CD8-positive, alpha-beta memory T cell (primary cell): ENCODE measurements around the gene RMI2. TPM values are rescaled to one million over a fixed set of nuclear protein-coding genes. Genes with fewer than 3 reads are reported as not detected.

Source experiments
- CTCF ChIA-PET: fragments of 350-600 bp; sonication (Branson Sonifier 250); formaldehyde crosslinking; loops from one replicate; lab custom pipeline; 2021; ENCODE audit warnings: antibody characterized with exemption; lab: Charles Lee
- POLR2A ChIA-PET: fragments of 350-600 bp; sonication (Branson Sonifier 250); formaldehyde crosslinking; loops from one replicate; lab custom pipeline; 2021; ENCODE audit warnings: antibody characterized with exemption; lab: Charles Lee
- DNase-seq, 5 donors: peaks; one replicate each; pipeline versions ENCODE4 v3.0.0 to v3.0.0-alpha.2; 2020 to 2022; ENCODE audit warnings: mixed read lengths in 1 of 5
- H3K27ac ChIP-seq: one replicate; pipeline ENCODE4 v1.7.0; 2013; ENCODE audit warnings: low read depth, mild to moderate bottlenecking, low read length, moderate library complexity
- H3K27me3 ChIP-seq: 2 replicates; pipeline ENCODE4 v1.7.0; 2013; ENCODE audit warnings: low read length, mild to moderate bottlenecking; ENCODE audit not compliant: insufficient read depth, poor library complexity, severe bottlenecking
- H3K36me3 ChIP-seq: 2 replicates; pipeline ENCODE4 v1.7.0; 2013; ENCODE audit warnings: mild to moderate bottlenecking, low read length, moderate library complexity; ENCODE audit not compliant: insufficient read depth
- H3K4me1 ChIP-seq: 2 replicates; pipeline ENCODE4 v1.7.0; 2013; ENCODE audit warnings: mild to moderate bottlenecking, low read length, moderate library complexity; ENCODE audit not compliant: insufficient read depth
- H3K4me3 ChIP-seq: 2 replicates; pipeline ENCODE4 v1.7.0; 2013; ENCODE audit warnings: mild to moderate bottlenecking, low read length
- H3K9me3 ChIP-seq: 2 replicates; pipeline ENCODE4 v1.7.0; 2013; ENCODE audit warnings: mild to moderate bottlenecking, low read length
- H3K27ac Mint-ChIP-seq, 8 donors: one replicate each; pipeline ENCODE4 v1.8.0; 2020 to 2021; ENCODE audit warnings: mixed read lengths in 8 of 8, mild to moderate bottlenecking in 6 of 8, inconsistent platforms in 3 of 8, moderate library complexity in 3 of 8
- H3K27me3 Mint-ChIP-seq, 2 donors: one replicate each; pipeline ENCODE4 v1.8.0; 2020 to 2021; ENCODE audit warnings: mixed read lengths in 2 of 2, mild to moderate bottlenecking in 1 of 2, moderate library complexity in 1 of 2
- H3K36me3 Mint-ChIP-seq, 3 donors: one replicate each; pipeline ENCODE4 v1.8.0; 2020 to 2021; ENCODE audit warnings: mixed read lengths in 3 of 3, inconsistent platforms in 1 of 3, mild to moderate bottlenecking in 1 of 3
- H3K4me1 Mint-ChIP-seq, 3 donors: one replicate each; pipeline ENCODE4 v1.8.0; 2020 to 2021; ENCODE audit warnings: mixed read lengths in 3 of 3, inconsistent platforms in 1 of 3, mild to moderate bottlenecking in 1 of 3
- H3K4me3 Mint-ChIP-seq, 7 donors: one replicate each; pipeline ENCODE4 v1.8.0; 2020 to 2021; ENCODE audit warnings: mixed read lengths in 7 of 7, mild to moderate bottlenecking in 6 of 7, moderate library complexity in 4 of 7, inconsistent platforms in 2 of 7
- H3K9me3 Mint-ChIP-seq, 5 donors: one replicate each; pipeline ENCODE4 v1.8.0; 2020 to 2022; ENCODE audit warnings: mixed read lengths in 5 of 5, mild to moderate bottlenecking in 3 of 5, moderate library complexity in 2 of 5, inconsistent platforms in 1 of 5
- polyA plus RNA-seq: library from polyadenylated mRNA; unstranded; fragments of 300-500 nt; fragmentation: Illumina TruSeq; gene quantifications from one replicate; pipeline ENCODE4 v1.2.3, GENCODE V29; 2021
- total RNA-seq, 2 experiments: library from RNA; stranded (reverse); gene quantifications; one replicate each; pipeline ENCODE4 v1.2.3, GENCODE V29; 2021

The RMI2 gene
- total and polyA plus RNA-seq, 3 experiments from 2014 or later = 1.1 to 38.3 (median 37.0) TPM

DNA sequence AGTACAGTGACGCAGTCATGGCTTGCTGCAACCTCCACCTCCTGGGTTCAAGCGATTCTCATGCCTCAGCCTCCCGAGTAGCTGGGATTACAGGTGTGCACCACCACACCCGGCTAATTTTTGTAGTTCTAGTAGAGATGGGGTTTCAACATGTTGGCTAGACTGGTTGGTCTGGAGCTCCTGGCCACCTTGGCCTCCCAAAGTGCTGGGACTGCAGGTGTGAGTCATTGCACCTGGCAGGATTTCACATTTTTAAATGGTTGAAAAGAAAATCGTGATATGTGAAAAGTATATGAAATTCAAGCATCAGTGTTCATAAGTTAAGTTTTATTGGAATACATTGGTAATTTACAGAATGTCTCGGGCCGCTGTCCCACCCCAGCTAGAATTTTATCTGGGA lies 2.6 kb downstream of the RMI2 start:
- Mint-ChIP-seq H3K4me1 (peaks cover 4 to 9% (median 7%) of the 10 kb centered on the region in 3 donors), H3K9me3 (no peaks in the 10 kb centered on the region), H3K27ac (no peak overlapping the region), H3K36me3 (no peaks in the 10 kb centered on the region), H3K27me3 (peaks cover 0 to 7% of the 10 kb centered on the region in 2 donors), H3K4me3 (peak overlapping the region in 1 of 7 donors; percentile 34)
- Histone ChIP-seq H3K27ac (no peak overlapping the region), H3K4me1 (peaks cover 4% of the 10 kb centered on the region), H3K27me3 (no peaks in the 10 kb centered on the region), H3K36me3 (no peaks in the 10 kb centered on the region), H3K4me3 (no peak overlapping the region), H3K9me3 (no peaks in the 10 kb centered on the region)
- ChIA-PET CTCF (interaction anchor here (1.3 to 2.1 kb wide), 4 partner anchors 19 to 394 kb away, joined by 3 to 4 read pairs (median 4); no protein-coding TSS in a partner anchor), POLR2A (no interaction called here)
- DNase-seq = no peak

DNA sequence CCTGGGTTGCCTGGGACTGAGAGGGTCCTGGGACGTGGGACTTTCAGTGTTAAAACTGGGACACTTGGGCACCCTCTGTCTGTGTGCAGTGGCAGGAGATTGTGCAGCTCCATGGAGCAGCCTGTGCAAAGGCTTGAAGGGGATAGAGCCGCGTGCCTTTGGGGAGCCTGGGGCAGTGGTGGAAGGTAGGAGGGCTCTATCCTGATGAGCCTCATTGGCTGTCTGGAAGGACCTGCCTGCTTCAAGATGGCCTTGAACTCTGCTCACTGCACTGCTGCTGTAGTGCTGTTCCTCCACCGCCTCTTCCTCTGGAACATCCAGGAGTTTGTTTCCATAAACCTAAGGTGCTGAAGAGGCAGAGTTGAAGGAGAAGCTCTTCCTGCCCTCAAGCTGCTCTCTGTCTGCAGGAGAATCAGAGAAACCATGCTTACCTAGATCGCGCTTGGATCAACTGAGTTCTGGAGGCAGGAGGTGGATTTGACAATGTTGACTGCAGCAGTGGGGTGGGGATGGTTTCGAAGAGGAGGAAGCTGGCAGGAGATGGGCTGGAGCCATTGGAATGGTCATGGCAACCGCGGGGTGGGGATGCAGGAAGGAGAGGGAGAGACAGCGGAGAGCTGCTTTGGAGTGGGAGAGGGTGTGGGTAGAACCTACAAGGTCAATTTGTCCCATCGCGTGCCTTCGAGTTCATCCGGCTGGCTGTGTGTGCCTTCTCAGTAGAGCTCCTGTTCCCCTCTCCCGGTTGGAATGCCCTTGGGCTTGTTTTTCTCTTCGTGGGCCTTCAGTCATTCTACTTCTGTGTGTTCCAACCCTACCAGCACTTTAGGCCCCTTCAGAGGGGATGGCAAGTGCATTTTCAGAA lies 3.7 kb downstream of the RMI2 start:
- CTCF ChIA-PET = interaction anchor here (1.4 to 2.1 kb wide), 2 partner anchors 92 to 385 kb away, joined by 4 read pairs; no protein-coding TSS in a partner anchor
- DNase-seq = no peak
- Mint-ChIP-seq H3K4me3 (peak overlapping the region in 2 of 7 donors; percentile 4 to 34), H3K27me3 (peaks cover 8 to 9% of the 10 kb centered on the region in 2 donors), H3K36me3 (no peaks in the 10 kb centered on the region), H3K9me3 (no peaks in the 10 kb centered on the region), H3K4me1 (peaks cover 12 to 15% (median 14%) of the 10 kb centered on the region in 3 donors), H3K27ac (no peak overlapping the region)
- Histone ChIP-seq H3K27ac (no peak overlapping the region), H3K27me3 (peaks cover 4% of the 10 kb centered on the region), H3K36me3 (no peaks in the 10 kb centered on the region), H3K4me1 (peaks cover 13% of the 10 kb centered on the region), H3K4me3 (no peak overlapping the region), H3K9me3 (no peaks in the 10 kb centered on the region)
- POLR2A ChIA-PET = interaction anchor here (0.8 kb wide), 1 partner anchor 37 kb away, joined by 3 read pairs; no protein-coding TSS in a partner anchor

DNA sequence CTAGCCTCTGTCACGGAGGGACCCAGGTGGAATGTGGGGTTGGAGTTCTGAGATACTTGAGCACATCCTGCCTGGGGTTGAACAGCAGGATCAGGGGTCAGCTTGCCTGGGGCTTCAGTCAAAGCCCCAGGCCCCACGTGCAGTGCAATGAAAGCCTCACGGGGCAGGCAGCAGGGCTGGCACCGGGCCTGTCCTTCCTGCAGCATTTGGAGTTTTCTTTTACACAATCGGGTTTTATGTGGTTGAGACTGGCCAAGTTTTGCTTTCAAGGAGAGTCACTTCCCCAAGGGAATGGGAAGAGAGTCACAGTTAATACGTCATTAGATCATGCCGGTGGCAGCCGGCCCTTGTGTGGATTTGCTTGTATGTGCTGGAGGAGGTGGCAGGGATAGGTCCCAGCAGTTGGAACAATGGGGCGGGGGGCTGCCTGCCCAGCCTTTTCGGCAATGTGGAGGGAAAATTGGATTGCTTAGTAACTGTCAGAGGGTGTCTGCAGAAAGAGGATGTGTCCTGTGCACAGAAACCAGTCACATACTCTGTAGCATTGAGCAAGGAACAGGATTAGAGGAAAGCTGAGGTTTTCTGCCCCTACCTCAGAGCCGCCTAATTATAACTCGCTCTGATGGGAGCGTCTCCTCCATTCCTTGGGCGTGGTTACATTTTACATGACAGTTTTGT lies 4.5 kb downstream of the RMI2 start:
- Mint-ChIP-seq H3K27me3 (peaks cover 8 to 10% of the 10 kb centered on the region in 2 donors), H3K9me3 (no peaks in the 10 kb centered on the region), H3K36me3 (no peaks in the 10 kb centered on the region), H3K4me1 (peaks cover 19 to 22% (median 20%) of the 10 kb centered on the region in 3 donors), H3K4me3 (peak overlapping the region in 1 of 7 donors; percentile 8), H3K27ac (no peak overlapping the region)
- DNase-seq = no peak
- no peaks in the 10 kb centered on the region for H3K36me3 ChIP-seq
- H3K9me3 ChIP-seq = no peaks in the 10 kb centered on the region
- no peak overlapping the region for H3K27ac ChIP-seq
- ChIA-PET POLR2A (interaction anchor here (0.8 kb wide), 1 partner anchor 36 kb away, joined by 3 read pairs; no protein-coding TSS in a partner anchor), CTCF (interaction anchor here (1.4 to 1.8 kb wide), 2 partner anchors 16 to 386 kb away, joined by 4 to 6 read pairs; no protein-coding TSS in a partner anchor)
- peaks cover 21% of the 10 kb centered on the region for H3K4me1 ChIP-seq
- H3K27me3 ChIP-seq = peaks cover 4% of the 10 kb centered on the region
- H3K4me3 ChIP-seq = no peak overlapping the region

- ChIA-PET CTCF (interaction anchor here (1.8 kb wide), 1 partner anchor 17 kb away, joined by 6 read pairs; no protein-coding TSS in a partner anchor), POLR2A (interaction anchor here (0.5 kb wide), 1 partner anchor 369 kb away, joined by 5 read pairs; no protein-coding TSS in a partner anchor)
- H3K4me3 ChIP-seq = no peak overlapping the region
- H3K4me1 ChIP-seq = peaks cover 29% of the 10 kb centered on the region
- H3K9me3 ChIP-seq = no peaks in the 10 kb centered on the region
- H3K27ac ChIP-seq = no peak overlapping the region
- no peaks in the 10 kb centered on the region for H3K36me3 ChIP-seq
- Mint-ChIP-seq H3K36me3 (no peaks in the 10 kb centered on the region), H3K9me3 (no peaks in the 10 kb centered on the region), H3K4me3 (no peak overlapping the region), H3K27ac (no peak overlapping the region), H3K27me3 (peaks cover 8 to 10% of the 10 kb centered on the region in 2 donors), H3K4me1 (peaks cover 22 to 24% (median 22%) of the 10 kb centered on the region in 3 donors)
- H3K27me3 ChIP-seq = peaks cover 4% of the 10 kb centered on the region
- no peak for DNase-seq
Observed at GRCh38 chr16:11350519-11350918, 5.3 kb downstream of the RMI2 start.

DNA sequence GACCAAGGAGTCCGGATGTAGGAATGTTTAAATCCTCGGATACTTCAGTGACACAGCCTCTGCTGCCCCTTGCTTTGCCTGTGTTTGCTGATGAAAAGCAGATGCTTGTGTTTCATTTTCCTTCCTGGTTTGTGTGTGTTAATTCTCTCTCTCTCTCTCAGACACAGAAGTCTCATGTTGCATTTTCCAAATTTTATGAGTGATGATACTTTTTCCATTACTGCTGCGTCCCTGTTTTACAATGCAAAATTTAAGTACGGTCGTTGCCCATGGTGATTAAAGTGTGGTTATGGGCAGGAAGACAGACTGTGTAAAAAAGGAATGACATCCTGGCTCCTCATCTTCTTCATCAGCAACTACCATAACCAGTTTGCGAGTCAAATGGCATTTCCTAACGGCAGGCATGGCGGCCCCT lies 5.7 kb downstream of the RMI2 start:
- no peak for DNase-seq
- Mint-ChIP-seq H3K27ac (no peak overlapping the region), H3K9me3 (no peaks in the 10 kb centered on the region), H3K27me3 (peaks cover 10 to 12% of the 10 kb centered on the region in 2 donors), H3K4me3 (no peak overlapping the region), H3K4me1 (peaks cover 26% of the 10 kb centered on the region in 3 donors), H3K36me3 (no peaks in the 10 kb centered on the region)
- ChIA-PET CTCF (interaction anchor here (1.8 kb wide), 1 partner anchor 17 kb away, joined by 6 read pairs; no protein-coding TSS in a partner anchor), POLR2A (interaction anchor here (0.5 kb wide), 1 partner anchor 369 kb away, joined by 5 read pairs; no protein-coding TSS in a partner anchor)
- no peaks in the 10 kb centered on the region for H3K36me3 ChIP-seq
- H3K27me3 ChIP-seq = peaks cover 4% of the 10 kb centered on the region
- H3K9me3 ChIP-seq = no peaks in the 10 kb centered on the region
- H3K27ac ChIP-seq = no peak overlapping the region
- H3K4me1 ChIP-seq = peaks cover 30% of the 10 kb centered on the region
- H3K4me3 ChIP-seq = no peak overlapping the region

DNA sequence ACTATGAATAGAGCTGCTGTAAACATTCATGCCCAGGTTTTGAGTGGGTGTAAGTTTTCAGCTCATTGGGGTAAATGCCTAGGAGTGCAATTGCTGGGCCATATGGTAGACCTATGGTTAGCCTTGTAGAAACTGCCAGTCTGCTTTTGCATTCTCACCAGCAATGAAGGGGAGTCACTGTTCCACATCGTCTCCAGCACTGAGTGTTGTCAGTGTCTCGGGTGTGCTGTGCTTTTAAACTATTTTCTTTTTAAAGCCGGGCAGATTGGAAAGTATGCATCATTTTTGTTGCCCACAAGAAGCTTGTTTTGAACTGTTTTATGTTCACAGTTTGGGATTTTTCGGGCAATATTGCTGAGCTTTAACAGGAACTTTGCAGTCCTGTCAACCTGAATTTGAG lies 7.9 kb downstream of the RMI2 start:
- no peaks in the 10 kb centered on the region for H3K9me3 ChIP-seq
- H3K27me3 Mint-ChIP-seq = peaks cover 19 to 26% of the 10 kb centered on the region in 2 donors
- H3K27ac Mint-ChIP-seq = no peak overlapping the region
- no peak overlapping the region for H3K4me3 ChIP-seq
- H3K4me1 ChIP-seq = peaks cover 40% of the 10 kb centered on the region
- CTCF ChIA-PET = interaction anchor here (1.0 to 2.6 kb wide), 4 partner anchors 55 to 389 kb away, joined by 4 to 13 read pairs (median 5); partner anchors contain the start of gene SOCS1
- no peak overlapping the region for H3K27ac ChIP-seq
- peaks cover 9% of the 10 kb centered on the region for H3K27me3 ChIP-seq
- peaks cover 35 to 38% (median 36%) of the 10 kb centered on the region in 3 donors for H3K4me1 Mint-ChIP-seq
- no peak for DNase-seq
- no peaks in the 10 kb centered on the region for H3K9me3 Mint-ChIP-seq
- no peaks in the 10 kb centered on the region for H3K36me3 ChIP-seq
- H3K36me3 Mint-ChIP-seq = no peaks in the 10 kb centered on the region
- H3K4me3 Mint-ChIP-seq = peak overlapping the region in 1 of 7 donors; percentile 59
- POLR2A ChIA-PET = interaction anchor here (1.0 to 2.1 kb wide), 2 partner anchors 9 to 97 kb away, joined by 3 to 7 read pairs; partner anchors contain the start of gene SOCS1

DNA sequence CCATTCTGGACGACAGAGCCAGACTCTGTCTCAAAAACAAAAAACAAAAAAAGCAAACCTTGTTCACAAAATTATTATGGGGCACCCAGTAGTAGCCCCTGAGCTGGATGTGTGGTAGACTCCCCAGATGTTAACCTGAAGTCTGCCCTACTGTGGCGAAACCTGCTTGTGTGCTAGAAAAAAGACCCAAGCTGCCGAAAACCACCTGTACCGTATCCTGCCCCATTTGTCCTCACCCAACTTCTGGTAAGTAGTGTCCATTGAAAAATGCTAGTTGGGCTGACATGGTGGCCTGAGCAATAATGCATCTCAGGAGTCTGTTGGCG lies 9.1 kb downstream of the RMI2 start:
- Histone ChIP-seq H3K9me3 (no peaks in the 10 kb centered on the region), H3K4me1 (peaks cover 40% of the 10 kb centered on the region), H3K27ac (no peak overlapping the region), H3K27me3 (peaks cover 9% of the 10 kb centered on the region), H3K36me3 (no peaks in the 10 kb centered on the region), H3K4me3 (peak overlapping the region; percentile 48)
- DNase-seq = no peak
- H3K27ac Mint-ChIP-seq = peak overlapping the region in 7 of 8 donors; percentile 10 to 91 (median 81)
- ChIA-PET CTCF (interaction anchor here (0.7 to 2.7 kb wide), 12 partner anchors 8 to 401 kb away, joined by 3 to 18 read pairs (median 4); partner anchors contain the start of gene SOCS1), POLR2A (interaction anchor here (1.0 to 2.1 kb wide), 2 partner anchors 8 to 98 kb away, joined by 3 to 7 read pairs; partner anchors contain the start of gene SOCS1)
- H3K4me1 Mint-ChIP-seq = peaks cover 35 to 38% (median 36%) of the 10 kb centered on the region in 3 donors
- peaks cover 24 to 33% of the 10 kb centered on the region in 2 donors for H3K27me3 Mint-ChIP-seq
- H3K36me3 Mint-ChIP-seq = no peaks in the 10 kb centered on the region
- H3K9me3 Mint-ChIP-seq = no peaks in the 10 kb centered on the region
- peak overlapping the region; percentile 57 to 82 (median 73) for H3K4me3 Mint-ChIP-seq
